ENCODE measurements around the gene CARS1.

DNA sequence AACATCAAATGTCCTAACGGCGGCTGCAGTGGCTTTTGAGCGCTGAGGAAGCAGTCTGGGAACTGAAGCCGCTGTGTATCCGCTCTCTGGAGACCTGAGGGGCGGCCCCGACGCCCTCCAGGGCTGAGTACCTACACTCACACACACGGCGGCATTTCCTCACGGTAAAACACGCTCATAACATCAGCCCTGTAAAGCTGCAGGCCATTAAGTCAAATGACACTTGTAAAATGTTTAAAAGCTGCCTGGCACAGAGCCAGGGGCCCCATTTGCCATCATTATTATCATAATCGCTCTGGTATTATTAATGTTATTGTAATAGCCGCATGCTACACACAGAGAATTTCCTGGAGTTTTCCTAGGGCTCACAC is 5.1 kb downstream of the CARS1 start:
- TF ChIP-seq, protein P1, sequence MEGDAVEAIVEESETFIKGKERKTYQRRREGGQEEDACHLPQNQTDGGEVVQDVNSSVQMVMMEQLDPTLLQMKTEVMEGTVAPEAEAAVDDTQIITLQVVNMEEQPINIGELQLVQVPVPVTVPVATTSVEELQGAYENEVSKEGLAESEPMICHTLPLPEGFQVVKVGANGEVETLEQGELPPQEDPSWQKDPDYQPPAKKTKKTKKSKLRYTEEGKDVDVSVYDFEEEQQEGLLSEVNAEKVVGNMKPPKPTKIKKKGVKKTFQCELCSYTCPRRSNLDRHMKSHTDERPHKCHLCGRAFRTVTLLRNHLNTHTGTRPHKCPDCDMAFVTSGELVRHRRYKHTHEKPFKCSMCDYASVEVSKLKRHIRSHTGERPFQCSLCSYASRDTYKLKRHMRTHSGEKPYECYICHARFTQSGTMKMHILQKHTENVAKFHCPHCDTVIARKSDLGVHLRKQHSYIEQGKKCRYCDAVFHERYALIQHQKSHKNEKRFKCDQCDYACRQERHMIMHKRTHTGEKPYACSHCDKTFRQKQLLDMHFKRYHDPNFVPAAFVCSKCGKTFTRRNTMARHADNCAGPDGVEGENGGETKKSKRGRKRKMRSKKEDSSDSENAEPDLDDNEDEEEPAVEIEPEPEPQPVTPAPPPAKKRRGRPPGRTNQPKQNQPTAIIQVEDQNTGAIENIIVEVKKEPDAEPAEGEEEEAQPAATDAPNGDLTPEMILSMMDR (IDR thresholded peaks at IDR 0.05): no peak
- no peak for TF ChIP-seq POLR2A (IDR thresholded peaks at IDR 0.05)
- TF ChIP-seq POLR2AphosphoS5 (IDR thresholded peaks at IDR 0.05): no peak
